Jurkat, Clone E6-1 (cell line): ENCODE data around the gene MARCHF6.
"Not testable (repeated sequence)": the region's sequence is repeated elsewhere in the genome, so short reads cannot be mapped to it uniquely, and the experiment has no call there.

Source experiments
- DNase-seq: peaks from one replicate; pipeline ENCODE4 v3.0.0-alpha.2; 2011; ENCODE audit warnings: low read depth, low spot score
- H3K4me3 ChIP-seq: 2 replicates; pipeline ENCODE4 v1.5.1; 2011; ENCODE audit warnings: mild to moderate bottlenecking, low read length, control low read depth, moderate library complexity

MARCHF6 gene

DNA sequence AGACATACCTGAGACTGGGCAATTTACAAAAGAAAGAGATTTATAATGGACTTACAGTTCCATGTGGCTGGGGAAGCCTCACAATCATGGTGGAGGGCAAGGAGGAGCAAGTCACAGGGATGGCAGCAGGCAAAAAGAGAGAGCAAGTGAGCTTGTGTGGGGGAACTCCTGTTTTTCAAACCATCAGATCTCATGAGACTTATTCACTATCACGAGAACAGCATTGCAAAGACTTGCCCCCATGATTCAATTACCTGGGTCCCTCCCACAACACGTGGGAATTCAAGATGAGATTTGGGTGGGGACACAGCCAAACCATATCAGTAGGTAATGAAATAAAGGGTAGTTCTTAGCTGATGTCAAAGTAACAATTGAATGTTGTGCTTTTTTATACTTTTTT, 17.9 kb downstream of the MARCHF6 start:
- DNase-seq, result not testable (repeated sequence)

DNA sequence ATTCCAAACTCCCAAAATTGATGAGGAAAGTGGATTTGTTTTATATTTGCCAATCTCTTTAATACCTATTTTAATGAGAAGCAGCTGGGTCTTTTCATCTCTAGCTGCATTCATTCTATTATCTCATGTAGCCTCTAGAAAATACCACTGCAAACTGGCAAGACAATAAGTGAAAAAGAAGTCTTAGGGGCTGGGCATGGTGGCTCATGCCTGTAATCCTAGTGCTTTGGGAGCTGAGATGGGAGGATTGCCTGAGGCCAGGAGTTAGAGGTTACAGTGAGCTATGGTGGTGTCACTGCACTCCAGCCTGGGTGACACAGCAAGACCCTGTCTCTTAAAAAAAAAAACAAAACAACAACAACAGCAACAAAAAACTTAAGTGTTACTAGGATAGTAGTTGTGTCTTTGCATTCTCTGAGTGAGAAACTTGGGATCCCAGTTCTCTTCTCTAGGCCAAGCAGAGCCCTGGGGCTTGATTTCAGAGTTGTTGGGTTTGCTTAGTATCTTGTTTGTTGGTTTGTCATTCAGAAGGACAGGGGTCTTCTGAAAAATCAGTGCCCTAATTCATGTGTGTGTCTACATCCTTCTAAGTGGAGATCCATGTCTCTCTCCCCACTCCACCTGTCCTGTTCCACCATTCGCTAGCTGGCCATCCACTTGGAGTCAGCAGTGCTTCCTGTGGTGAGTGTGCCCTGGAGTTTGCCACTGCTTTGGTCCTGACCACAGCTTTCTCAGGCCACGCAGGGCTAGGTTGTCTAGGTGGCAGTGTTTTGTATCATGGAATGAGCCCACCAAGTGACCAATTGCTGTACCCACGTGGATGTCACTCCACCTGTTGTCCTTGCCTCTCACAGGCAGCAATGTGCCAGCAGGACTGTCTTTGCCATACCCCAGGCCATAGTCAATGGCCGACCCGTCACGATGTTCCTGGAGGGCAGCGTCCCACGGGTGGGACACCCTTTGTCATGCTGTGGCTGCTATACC, 19.5 kb downstream of the MARCHF6 start:
- H3K4me3 ChIP-seq, result no peak overlapping the region
- DNase-seq, result no peak

More for the DNA sequence above, 17.9 kb downstream of the MARCHF6 start:
- H3K4me3 ChIP-seq, result not testable (repeated sequence)

DNA sequence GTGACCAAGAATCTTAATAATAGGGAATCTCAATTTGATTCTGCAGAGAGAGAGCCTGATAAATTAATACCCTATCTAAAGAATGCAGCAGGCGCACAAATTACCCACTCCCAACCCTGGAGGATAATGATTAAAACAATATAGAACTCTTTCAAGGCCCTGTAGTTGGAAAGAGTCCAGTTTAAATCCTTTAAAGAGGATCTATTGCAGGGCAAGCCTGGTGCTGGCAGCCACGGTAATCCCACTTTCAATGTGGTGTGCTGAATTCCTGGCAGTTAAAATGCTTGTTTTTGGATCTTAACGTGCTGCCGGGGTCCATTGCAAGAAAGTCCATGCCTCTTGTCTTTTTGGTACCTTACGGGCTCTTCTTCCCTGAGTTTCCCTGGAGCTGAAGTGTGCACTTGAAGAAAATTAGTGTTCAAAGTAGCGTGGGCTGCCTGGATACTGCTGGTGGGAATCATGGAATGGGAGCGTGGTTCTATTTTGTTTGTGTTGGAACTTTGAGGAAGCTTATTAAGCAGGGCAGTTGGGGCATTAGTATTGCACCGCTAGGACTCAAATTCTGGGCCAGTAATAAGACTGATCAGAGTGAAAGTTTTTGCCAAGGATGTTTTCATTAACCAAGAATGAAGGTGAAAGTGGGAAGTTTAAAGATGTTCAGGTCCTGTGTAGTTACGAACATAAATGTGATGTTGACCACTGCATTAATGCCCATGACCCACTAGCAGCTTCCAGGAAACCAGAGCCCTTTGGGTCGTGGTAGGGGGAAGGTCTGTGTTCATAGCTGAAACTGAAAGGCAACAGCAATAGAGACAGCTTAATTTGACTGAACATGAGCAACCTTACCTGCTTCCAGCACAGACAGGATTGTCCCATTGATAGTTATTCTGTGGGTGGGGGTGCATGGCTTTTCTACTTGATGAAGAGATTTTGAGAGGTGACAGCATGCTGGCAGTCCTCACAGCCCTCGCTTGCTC, 20.8 kb downstream of the MARCHF6 start:
- no peak for DNase-seq

DNA sequence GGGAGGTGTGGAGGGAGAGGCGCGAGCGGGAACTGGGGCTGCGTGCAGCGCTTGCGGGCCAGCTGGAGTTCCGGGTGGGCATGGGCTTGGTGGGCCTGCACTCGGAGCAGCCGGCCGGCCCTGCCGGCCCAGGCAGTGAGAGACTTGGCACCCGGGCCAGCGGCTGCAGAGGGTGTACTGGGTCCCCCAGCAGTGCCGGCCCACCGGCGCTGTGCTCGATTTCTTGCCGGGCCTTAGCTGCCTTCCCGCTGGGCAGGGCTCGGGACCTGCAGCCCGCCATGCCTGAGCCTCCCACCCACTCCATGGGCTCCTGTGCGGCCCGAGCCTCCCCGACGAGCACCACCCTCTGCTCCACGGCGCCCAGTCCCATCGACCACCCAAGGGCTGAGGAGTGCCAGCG, 21.7 kb downstream of the MARCHF6 start:
- DNase-seq, H3K4me3 ChIP-seq: not testable (repeated sequence)

More for the DNA sequence above, 20.8 kb downstream of the MARCHF6 start:
- H3K4me3 ChIP-seq, result no peak overlapping the region

DNA sequence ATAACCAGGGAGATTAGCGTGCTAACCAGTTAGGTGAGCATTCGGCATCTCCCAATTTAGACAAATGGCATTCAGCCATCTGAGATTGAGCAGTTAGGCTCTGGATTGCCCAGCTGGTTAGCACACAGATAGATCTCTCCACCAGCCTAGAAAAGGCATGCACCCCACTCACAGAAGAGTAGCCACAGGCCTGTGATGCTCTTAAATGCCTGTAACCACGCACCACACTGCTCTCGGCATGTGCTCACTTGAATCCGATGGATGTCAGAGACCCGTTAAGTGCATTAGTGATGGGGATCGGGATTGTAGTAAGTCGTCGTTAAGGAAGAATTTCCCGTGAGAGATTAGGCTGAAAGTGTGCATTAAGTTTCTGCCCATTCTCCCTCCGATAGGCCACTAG, 23.0 kb downstream of the MARCHF6 start:
- peak overlapping the region; percentile 39 for H3K4me3 ChIP-seq
- peak; percentile 81 for DNase-seq

DNA sequence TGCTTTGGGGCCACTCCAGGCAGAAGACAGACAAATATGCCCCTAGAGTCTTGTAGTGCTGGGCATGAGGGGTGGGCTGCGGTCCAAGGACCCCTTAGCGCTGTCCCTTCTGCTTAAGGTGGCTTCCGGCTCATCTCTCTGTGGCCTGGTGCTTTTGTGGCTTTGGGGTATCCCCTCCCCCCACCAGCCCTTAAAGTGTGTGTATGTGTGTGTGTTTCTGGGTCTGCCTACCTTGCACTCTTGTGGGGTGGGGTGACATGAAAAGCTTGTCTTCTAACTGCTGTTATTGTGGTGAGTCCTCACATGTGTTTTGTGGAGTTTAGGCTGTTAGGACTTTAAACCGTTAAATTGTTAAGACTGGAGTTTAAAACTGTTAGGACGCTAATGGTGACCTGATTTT, 23.6 kb downstream of the MARCHF6 start:
- DNase-seq, result peak; percentile 97
- H3K4me3 ChIP-seq, result peak overlapping the region; percentile 39

DNA sequence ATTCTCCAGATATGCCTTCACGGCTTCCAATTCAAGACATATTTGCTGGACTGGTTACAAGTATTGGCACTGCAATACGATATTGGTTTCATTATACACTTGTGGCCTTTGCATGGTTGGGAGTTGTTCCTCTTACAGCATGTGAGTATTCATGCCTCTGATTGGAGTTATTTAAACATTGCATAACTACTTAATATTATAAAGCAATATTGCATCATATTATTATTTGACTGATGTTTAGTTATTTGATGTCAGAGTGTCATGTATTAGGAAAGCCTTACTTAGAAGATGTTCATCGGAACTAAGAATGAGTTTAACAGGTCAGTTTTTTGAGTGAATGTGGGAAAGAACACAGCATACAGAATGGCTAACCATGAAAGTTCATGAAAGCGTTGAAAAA, 28.3 kb downstream of the MARCHF6 start:
- DNase-seq, result no peak
- H3K4me3 ChIP-seq, result no peak overlapping the region

DNA sequence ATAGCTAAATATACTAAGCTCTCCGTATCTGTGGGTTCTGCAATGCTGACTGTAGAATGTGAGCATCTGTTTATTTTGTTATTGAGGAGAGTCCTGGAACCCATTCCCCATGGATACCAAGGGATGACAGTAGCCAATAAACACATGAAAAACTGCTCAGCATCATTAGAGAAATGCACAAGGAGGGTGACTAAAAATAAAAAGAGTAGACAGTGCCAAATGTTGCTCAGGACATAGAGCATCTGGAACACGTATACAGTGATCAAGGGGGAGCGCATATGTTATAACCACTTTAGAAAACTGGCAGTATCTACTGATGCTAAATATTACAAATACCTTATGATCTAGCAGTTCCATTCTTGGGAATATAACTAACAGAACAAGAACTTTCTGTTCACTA, 31.0 kb downstream of the MARCHF6 start:
- no peak for DNase-seq
- H3K4me3 ChIP-seq, result no peak overlapping the region

DNA sequence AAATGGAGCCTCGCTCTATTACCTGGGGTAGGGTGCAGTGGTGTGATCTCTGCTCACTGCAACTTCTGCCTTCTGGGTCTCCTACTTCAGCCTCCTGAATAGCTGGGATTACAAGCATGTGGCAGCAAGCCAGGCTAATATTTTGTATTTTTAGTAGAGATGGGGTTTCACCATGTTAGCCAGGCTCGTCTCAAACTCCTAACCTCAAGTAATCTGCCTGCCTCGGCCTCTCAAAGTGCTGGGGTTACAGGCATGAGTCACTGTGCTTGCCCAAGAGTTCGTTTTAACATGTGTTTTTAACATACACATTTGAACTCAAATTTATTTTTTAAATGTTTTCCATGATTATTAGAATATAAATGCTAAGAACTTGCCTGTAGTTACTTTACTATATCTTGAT, 34.2 kb downstream of the MARCHF6 start:
- DNase-seq, result no peak
- H3K4me3 ChIP-seq, result no peak overlapping the region

DNA sequence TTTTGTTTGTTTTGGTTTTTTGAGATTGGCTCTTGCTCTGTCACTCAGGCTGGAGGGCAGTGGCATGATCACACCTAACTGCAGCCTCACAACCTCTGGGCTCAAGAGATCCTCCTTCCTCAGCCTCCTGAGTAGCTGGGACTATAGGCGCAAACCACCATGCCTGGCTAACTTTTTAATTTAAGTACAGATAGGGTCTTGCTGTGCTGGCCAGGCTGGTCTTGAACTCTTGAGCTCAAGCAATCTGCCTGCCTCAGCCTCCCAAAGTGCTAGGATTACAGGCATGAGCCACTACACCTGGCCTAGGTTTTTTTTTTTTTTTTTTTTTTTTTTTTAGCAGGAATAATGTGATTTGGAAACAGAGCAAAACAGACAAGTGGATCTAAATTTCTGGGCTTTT, 37.6 kb downstream of the MARCHF6 start:
- DNase-seq, result no peak
- no peak overlapping the region for H3K4me3 ChIP-seq

DNA sequence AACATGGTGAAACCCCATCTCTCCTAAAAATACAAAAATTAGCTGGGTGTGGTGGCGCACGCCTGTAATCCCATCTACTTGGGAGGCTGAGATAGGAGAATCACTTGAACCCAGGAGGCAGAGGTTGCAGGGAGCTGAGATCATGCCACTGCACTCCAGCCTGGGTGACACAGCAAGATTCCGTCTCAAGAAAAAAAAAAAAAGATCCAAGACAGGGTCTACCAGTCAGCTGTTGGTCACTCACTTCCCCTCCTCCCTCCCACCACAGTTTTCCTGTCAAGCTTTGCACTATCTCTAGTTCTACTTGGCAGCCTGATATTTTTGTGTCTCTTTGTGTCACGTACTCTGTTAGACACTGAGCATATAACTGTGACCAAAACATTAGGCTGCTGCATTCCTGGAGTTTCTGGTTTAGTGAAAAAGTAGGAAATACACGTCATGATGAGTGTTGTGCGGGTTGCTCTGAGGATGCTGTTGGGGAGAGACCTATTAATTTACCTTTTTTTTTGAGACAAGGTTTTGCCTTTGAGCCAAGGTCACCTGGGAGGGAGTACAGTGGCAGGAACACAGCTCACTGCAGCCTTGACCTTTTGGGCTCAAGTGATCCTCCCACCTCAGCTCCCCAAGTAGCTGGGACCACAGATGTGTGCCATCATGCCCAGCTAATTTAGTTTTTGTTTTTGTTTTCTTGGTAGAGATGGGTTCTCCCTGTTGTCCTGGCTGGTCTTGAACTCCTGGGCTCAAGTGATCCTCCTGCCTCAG, 39.3 kb downstream of the MARCHF6 start:
- H3K4me3 ChIP-seq, DNase-seq: not testable (repeated sequence)

DNA sequence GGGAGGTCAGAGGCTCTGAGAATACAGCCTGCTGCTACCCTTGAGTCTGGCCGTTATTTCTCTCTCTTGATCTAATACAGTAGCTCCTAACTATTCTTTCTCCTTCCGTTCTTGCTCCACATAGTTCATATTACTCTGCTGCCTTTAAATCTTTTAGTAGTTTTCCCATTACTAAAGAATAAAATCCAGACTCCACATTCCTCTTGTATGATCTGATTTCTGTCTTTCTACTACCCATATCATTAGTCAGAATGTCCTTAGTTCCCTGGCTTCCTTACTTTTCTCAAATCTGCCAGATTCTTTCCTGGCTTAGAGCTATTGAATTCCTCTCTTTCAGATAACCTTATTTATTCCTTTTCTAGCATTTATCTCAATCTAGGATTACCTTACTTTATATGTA, 40.0 kb downstream of the MARCHF6 start:
- DNase-seq, result no peak
- H3K4me3 ChIP-seq, result no peak overlapping the region

DNA sequence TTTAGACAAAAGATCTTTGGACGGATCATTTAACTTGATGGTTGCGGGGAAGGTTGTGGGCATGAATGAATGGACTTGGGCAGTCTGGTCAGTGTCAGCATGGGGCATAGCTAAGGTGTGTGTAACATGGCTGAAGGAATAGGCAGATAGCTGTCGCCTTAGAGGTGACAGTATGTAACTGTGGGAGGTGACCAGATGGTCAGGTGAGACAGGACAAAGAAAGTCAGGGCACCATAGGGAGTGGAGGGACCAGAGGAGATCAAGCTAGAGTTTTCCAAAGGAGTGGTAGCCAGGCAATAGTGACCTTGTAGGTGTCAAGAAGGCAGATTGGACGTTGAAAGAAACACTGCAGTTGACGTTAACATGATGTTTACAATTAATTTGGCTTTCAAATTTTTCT, 43.1 kb downstream of the MARCHF6 start:
- DNase-seq, result no peak

DNA sequence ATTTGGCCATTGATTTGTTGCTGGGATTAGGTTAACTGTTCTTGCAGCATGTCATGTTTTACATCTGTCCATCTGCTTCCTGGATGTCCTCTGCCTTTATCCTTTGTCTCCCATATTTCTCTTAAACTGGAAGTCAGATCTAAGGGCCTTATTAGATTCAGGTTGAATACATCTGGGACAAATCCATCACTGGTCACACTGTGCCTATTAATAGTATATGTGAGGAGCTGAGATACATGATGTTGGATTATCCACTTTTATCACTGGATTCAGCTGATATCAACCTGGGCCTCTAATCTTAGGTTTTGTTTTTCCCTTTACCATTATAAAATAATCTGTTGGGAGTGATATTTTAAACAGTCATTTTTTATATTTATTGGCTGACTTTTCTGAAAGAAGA, 46.3 kb downstream of the MARCHF6 start:
- H3K4me3 ChIP-seq, result no peak overlapping the region
- no peak for DNase-seq

More for the DNA sequence above, 43.1 kb downstream of the MARCHF6 start:
- no peak overlapping the region for H3K4me3 ChIP-seq

DNA sequence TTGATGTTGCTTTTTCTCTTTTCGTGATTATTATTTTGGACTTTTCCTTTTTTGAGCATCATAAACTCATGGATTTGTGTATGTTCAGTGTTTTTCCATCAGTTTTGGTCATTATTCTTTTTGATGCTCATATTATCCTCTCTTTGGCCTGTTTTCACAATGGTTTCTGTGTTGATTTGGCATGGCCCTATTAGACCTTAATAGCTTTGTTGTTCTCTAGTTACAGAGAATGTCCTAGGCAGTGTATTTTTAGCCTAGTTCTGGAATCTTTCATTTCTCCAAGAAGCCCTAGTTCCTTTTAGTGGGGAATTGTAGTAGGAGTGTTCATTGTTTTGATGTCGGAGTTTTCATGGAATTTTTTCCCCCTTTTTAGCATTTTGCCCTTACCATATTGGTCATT, 46.9 kb downstream of the MARCHF6 start:
- no peak for DNase-seq
- H3K4me3 ChIP-seq, result no peak overlapping the region

DNA sequence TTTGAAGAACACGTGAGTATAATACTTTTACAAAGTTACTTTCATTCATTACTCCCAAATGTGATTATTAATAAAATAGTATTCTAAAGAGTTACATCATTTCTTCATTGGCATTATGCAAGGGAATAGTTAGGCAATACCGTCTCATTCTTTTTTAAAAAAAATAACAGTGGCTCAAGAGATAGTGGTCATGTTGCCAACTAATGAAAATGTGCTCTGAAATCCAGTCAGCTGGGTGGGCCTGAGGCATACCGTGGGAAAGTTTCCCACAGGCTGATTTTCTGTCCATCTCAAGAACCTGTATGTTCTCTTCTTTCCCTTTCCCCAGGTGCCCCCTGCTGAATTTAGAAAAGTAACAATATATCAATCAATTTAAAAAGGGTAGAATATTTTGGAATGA, 47.3 kb downstream of the MARCHF6 start:
- no peak overlapping the region for H3K4me3 ChIP-seq
- DNase-seq, result no peak

DNA sequence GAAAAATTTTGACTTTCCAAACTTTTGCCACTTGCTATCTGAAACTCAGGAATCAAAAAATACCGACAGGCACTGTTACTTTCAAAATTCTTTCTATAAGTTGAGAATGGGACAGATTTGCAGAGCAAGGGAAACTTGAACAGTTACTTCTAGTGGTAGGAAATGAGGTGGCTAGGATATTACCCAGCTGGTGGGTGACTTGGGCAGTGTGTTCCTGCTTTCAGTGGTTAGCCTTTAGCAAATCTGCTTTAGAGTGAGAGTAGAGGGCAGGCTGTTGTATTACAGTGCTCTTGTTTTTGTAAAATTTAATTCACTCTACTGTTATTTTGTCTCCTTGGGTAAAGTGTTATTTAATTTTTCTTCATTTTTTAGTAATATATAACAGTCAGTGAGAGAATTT, 48.0 kb downstream of the MARCHF6 start:
- no peak overlapping the region for H3K4me3 ChIP-seq
- no peak for DNase-seq
